ENCODE measurements around the gene PFKM.

GRCh38 chr12:48180857-48181495 is 61.8 kb downstream of the PFKM start:
- TF ChIP-seq CTCF (IDR thresholded peaks at IDR 0.05): no peak
- no peak for TF ChIP-seq POLR2A (IDR thresholded peaks at IDR 0.05)

Data from testis (tissue), 2 donors.